H9 (cell line): ENCODE results near the gene TTC7B. TPM values are rescaled to one million over a fixed set of nuclear protein-coding genes. Genes with fewer than 3 reads are reported as not detected.

Experiments used
- DNase-seq: peaks from one replicate; pipeline ENCODE4 v3.0.0-alpha.2; 2017
- H2AFZ ChIP-seq: one replicate; pipeline ENCODE4 v1.6.1; 2013; ENCODE audit warnings: mild to moderate bottlenecking, low read length, control low read depth, moderate library complexity
- H2AK5ac ChIP-seq: 2 replicates; pipeline ENCODE4 v1.6.1; 2013; ENCODE audit warnings: low read length, control low read depth, mixed read lengths; ENCODE audit not compliant: insufficient read length
- H2BK120ac ChIP-seq: one replicate; pipeline ENCODE4 v1.6.1; 2013; ENCODE audit warnings: low read depth, mild to moderate bottlenecking, low read length, control low read depth, inconsistent platforms; ENCODE audit not compliant: poor library complexity, severe bottlenecking
- H2BK12ac ChIP-seq: 2 replicates; pipeline ENCODE4 v1.6.1; 2013; ENCODE audit warnings: low read length, control low read depth, mixed read lengths, low read depth; ENCODE audit not compliant: insufficient read length
- H2BK15ac ChIP-seq: 2 replicates; pipeline ENCODE4 v1.6.1; 2013; ENCODE audit warnings: low read depth, low read length, control low read depth
- H2BK20ac ChIP-seq: one replicate; pipeline ENCODE4 v1.6.1; 2013; ENCODE audit warnings: low read depth, mild to moderate bottlenecking, low read length, control low read depth, inconsistent platforms; ENCODE audit not compliant: poor library complexity, severe bottlenecking
- H2BK5ac ChIP-seq: 2 replicates; pipeline ENCODE4 v1.6.1; 2013; ENCODE audit warnings: low read length, control low read depth, mixed read lengths; ENCODE audit not compliant: insufficient read length
- H3K14ac ChIP-seq: 2 replicates; pipeline ENCODE4 v1.6.1; 2013; ENCODE audit warnings: low read length, control low read depth; ENCODE audit not compliant: insufficient read depth
- H3K18ac ChIP-seq: 2 replicates; pipeline ENCODE4 v1.6.1; 2013; ENCODE audit warnings: low read depth, mild to moderate bottlenecking, mixed read lengths, low read length, control low read depth; ENCODE audit not compliant: insufficient read length
- H3K23ac ChIP-seq: 2 replicates; pipeline ENCODE4 v1.6.1; 2013; ENCODE audit warnings: low read length, control low read depth, mixed read lengths, low read depth; ENCODE audit not compliant: insufficient read length
- H3K23me2 ChIP-seq: 2 replicates; pipeline ENCODE4 v1.6.1; 2013; ENCODE audit warnings: low read depth, mild to moderate bottlenecking, mixed read lengths, low read length, control low read depth; ENCODE audit not compliant: insufficient read length, poor library complexity, severe bottlenecking
- H3K27ac ChIP-seq: 2 replicates; pipeline ENCODE4 v1.5.1; 2013; ENCODE audit warnings: low read length, control low read depth, mixed read lengths, low read depth; ENCODE audit not compliant: insufficient read length
- H3K27me3 ChIP-seq: 2 replicates; pipeline ENCODE4 v1.6.1; 2013; ENCODE audit warnings: low read length, control low read depth, inconsistent platforms; ENCODE audit not compliant: insufficient read depth
- H3K4ac ChIP-seq: 2 replicates; pipeline ENCODE4 v1.6.1; 2013; ENCODE audit warnings: low read depth, mild to moderate bottlenecking, control low read depth, inconsistent platforms, low read length, moderate library complexity
- H3K4me1 ChIP-seq: 2 replicates; pipeline ENCODE4 v1.6.1; 2013; ENCODE audit warnings: low read length, control low read depth, inconsistent platforms; ENCODE audit not compliant: insufficient read depth
- H3K4me2 ChIP-seq: 2 replicates; pipeline ENCODE4 v1.6.1; 2013; ENCODE audit warnings: low read length, control low read depth, mixed read lengths; ENCODE audit not compliant: insufficient read length, insufficient read depth
- H3K56ac ChIP-seq: 2 replicates; pipeline ENCODE4 v1.6.1; 2013; ENCODE audit warnings: low read depth, mild to moderate bottlenecking, mixed read lengths, low read length, control low read depth; ENCODE audit not compliant: insufficient read length
- H3K79me1 ChIP-seq: 2 replicates; pipeline ENCODE4 v1.6.1; 2013; ENCODE audit warnings: low read depth, mild to moderate bottlenecking, moderate library complexity, low read length, control low read depth, inconsistent platforms; ENCODE audit not compliant: insufficient read depth, poor library complexity, severe bottlenecking
- H3K79me2 ChIP-seq: 2 replicates; pipeline ENCODE4 v1.6.1; 2013; ENCODE audit warnings: low read length, control low read depth, inconsistent platforms; ENCODE audit not compliant: insufficient read depth
- H3K9ac ChIP-seq: 2 replicates; pipeline ENCODE4 v1.6.1; 2013; ENCODE audit warnings: low read length, control low read depth, mixed read lengths; ENCODE audit not compliant: insufficient read length; ENCODE audit errors: extremely low read depth
- H3K9me3 ChIP-seq: one replicate; pipeline ENCODE4 v1.6.1; 2013; ENCODE audit warnings: low read depth, low read length, inconsistent platforms; ENCODE audit not compliant: control insufficient read depth
- H3T11ph ChIP-seq: one replicate; pipeline ENCODE4 v1.6.1; 2013; ENCODE audit warnings: mild to moderate bottlenecking, low read length, control low read depth, inconsistent platforms
- H4K20me1 ChIP-seq: one replicate; pipeline ENCODE4 v1.6.1; 2013; ENCODE audit not compliant: control insufficient read depth, insufficient read length, insufficient read depth
- H4K5ac ChIP-seq: 2 replicates; pipeline ENCODE4 v1.6.1; 2013; ENCODE audit warnings: low read depth, mild to moderate bottlenecking, mixed read lengths, low read length, control low read depth; ENCODE audit not compliant: insufficient read length
- H4K8ac ChIP-seq: replicated peaks from 2 replicates; pipeline ENCODE4 v1.6.1; 2013; ENCODE audit warnings: low read length, control low read depth, mixed read lengths, low read depth; ENCODE audit not compliant: insufficient read length
- H4K91ac ChIP-seq: 2 replicates; pipeline ENCODE4 v1.6.1; 2013; ENCODE audit warnings: low read depth, mild to moderate bottlenecking, moderate library complexity, mixed read lengths, low read length, control low read depth; ENCODE audit not compliant: insufficient read length
- H3K27ac Mint-ChIP-seq, 3 experiments: 2 replicates in 2 of 3; 3 replicates in 1 of 3; pipeline ENCODE4 v1.8.0; 2020 to 2021; ENCODE audit warnings: mixed read lengths in 3 of 3, mild to moderate bottlenecking in 1 of 3, moderate library complexity in 1 of 3
- H3K27me3 Mint-ChIP-seq: 2 replicates; pipeline ENCODE4 v1.8.0; 2021; ENCODE audit warnings: low read depth, mild to moderate bottlenecking, moderate library complexity, mixed read lengths
- H3K36me3 Mint-ChIP-seq, 3 experiments: 2 replicates in 2 of 3; 3 replicates in 1 of 3; pipeline ENCODE4 v1.8.0; 2020 to 2021; ENCODE audit warnings: low read depth in 3 of 3, mixed read lengths in 3 of 3; ENCODE audit not compliant: insufficient read depth in 1 of 3
- H3K4me1 Mint-ChIP-seq, 2 experiments: 2 replicates each; pipeline ENCODE4 v1.8.0; 2020; ENCODE audit warnings: mixed read lengths in 2 of 2
- H3K4me3 Mint-ChIP-seq, 2 experiments: 2 replicates in 1 of 2; 3 replicates in 1 of 2; pipeline ENCODE4 v1.8.0; 2020 to 2021; ENCODE audit warnings: mild to moderate bottlenecking in 2 of 2, mixed read lengths in 2 of 2, moderate library complexity in 1 of 2
- H3K9me3 Mint-ChIP-seq, 2 experiments: 2 replicates in 1 of 2; 3 replicates in 1 of 2; pipeline ENCODE4 v1.8.0; 2020; ENCODE audit warnings: mild to moderate bottlenecking in 2 of 2, mixed read lengths in 2 of 2, moderate library complexity in 1 of 2
- CTCF ChIP-seq: fragments of 200-600 bp; sonication (generic); conservative IDR thresholded peaks from 3 replicates; pipeline ENCODE4 v1.8.0; 2021; ENCODE audit warnings: antibody characterized with exemption, mild to moderate bottlenecking
- WGBS: extraction: QIAGEN DNeasy Blood & Tissue Kit; methylation state at CpG from one replicate; pipeline ENCODE4 v1.1.7; 2013; ENCODE audit warnings: missing lambda C conversion rate, low lambda C conversion rate, mixed read lengths; ENCODE audit not compliant: insufficient read length; ENCODE audit errors: extremely low coverage; 5-methylcytosine and 5-hydroxymethylcytosine counted together
- total RNA-seq: library from RNA; stranded (reverse); gene quantifications from 2 replicates; pipeline ENCODE4 v1.2.1, GENCODE V29; 2021

Gene TTC7B
- total RNA-seq, 1 experiment from 2014 or later = 33.7 TPM

GRCh38 chr14:90781876-90782275 lies 34.4 kb downstream of the TTC7B start:
- H3K23ac ChIP-seq = no peak overlapping the region
- no peak overlapping the region for H3K18ac ChIP-seq
- no peak overlapping the region for H3K56ac ChIP-seq
- no peak overlapping the region for H3K4me3 Mint-ChIP-seq
- no peak overlapping the region for H3K4ac ChIP-seq
- H3K4me1 Mint-ChIP-seq = peaks cover 0 to 2% of the 10 kb centered on the region in 2 experiments; a peak in 2 of 4 replicates
- H2BK5ac ChIP-seq = no peak overlapping the region
- no peak overlapping the region for H2AFZ ChIP-seq
- no peaks in the 10 kb centered on the region for H3K27me3 Mint-ChIP-seq
- no peak overlapping the region for H3K27ac ChIP-seq
- H3T11ph ChIP-seq = no peak overlapping the region
- no peaks in the 10 kb centered on the region for H3K9me3 ChIP-seq
- H3K9ac ChIP-seq = no peak overlapping the region
- no peak overlapping the region for H2BK120ac ChIP-seq
- H4K8ac ChIP-seq = no peak overlapping the region
- H4K91ac ChIP-seq = no peak overlapping the region
- H3K14ac ChIP-seq = no peak overlapping the region
- H4K5ac ChIP-seq = no peak overlapping the region
- no peak for TF ChIP-seq CTCF
- H3K27ac Mint-ChIP-seq = peak overlapping the region in 1 of 3 experiments; percentile 5; a peak in 1 of 7 replicates
- no CpG with 5 or more reads among the region's 8 CpGs for WGBS
- no peak overlapping the region for H2BK15ac ChIP-seq
- peaks cover 1 to 14% (median 10%) of the 10 kb centered on the region in 3 experiments; a peak in 5 of 7 replicates for H3K36me3 Mint-ChIP-seq
- no peaks in the 10 kb centered on the region for H3K79me2 ChIP-seq
- H3K23me2 ChIP-seq = no peaks in the 10 kb centered on the region
- H3K27me3 ChIP-seq = no peaks in the 10 kb centered on the region
- H2BK20ac ChIP-seq = no peak overlapping the region
- H3K79me1 ChIP-seq = no peaks in the 10 kb centered on the region
- DNase-seq = no peak
- no peaks in the 10 kb centered on the region for H3K4me1 ChIP-seq
- H2AK5ac ChIP-seq = no peak overlapping the region
- no peak overlapping the region for H2BK12ac ChIP-seq
- H4K20me1 ChIP-seq = no peaks in the 10 kb centered on the region
- no peak overlapping the region for H3K4me2 ChIP-seq
- H3K9me3 Mint-ChIP-seq = no peaks in the 10 kb centered on the region
